ENCODE measurements around the gene CPXM1.
"Not testable (repeated sequence)": the region's sequence is repeated elsewhere in the genome, so short reads cannot be mapped to it uniquely, and the experiment has no call there.

CPXM1 gene

DNA sequence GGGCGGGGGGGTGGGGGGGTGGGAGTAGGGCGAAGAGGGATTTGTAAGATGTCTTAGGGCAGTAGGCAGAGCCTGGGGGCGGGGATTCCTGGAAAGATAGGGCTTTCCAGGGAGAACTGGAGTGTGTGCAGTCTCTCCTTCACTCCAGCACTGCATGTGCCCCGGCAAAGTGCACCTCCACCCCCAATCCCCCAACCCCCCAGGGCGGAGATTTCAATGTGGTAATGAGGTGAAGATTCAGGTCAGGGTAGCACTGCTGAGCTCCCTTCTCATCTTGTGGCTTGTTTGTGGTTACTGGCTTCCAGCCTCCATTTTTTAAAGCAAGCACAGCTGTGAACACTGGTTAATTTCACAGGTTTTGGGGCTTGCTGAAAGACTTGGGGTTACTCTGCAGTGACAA, 21.6 kb upstream of the CPXM1 start:
- no peak for FAIRE-seq
- no peak for DNase-seq (ENCODE audit: low spot score)

DNA sequence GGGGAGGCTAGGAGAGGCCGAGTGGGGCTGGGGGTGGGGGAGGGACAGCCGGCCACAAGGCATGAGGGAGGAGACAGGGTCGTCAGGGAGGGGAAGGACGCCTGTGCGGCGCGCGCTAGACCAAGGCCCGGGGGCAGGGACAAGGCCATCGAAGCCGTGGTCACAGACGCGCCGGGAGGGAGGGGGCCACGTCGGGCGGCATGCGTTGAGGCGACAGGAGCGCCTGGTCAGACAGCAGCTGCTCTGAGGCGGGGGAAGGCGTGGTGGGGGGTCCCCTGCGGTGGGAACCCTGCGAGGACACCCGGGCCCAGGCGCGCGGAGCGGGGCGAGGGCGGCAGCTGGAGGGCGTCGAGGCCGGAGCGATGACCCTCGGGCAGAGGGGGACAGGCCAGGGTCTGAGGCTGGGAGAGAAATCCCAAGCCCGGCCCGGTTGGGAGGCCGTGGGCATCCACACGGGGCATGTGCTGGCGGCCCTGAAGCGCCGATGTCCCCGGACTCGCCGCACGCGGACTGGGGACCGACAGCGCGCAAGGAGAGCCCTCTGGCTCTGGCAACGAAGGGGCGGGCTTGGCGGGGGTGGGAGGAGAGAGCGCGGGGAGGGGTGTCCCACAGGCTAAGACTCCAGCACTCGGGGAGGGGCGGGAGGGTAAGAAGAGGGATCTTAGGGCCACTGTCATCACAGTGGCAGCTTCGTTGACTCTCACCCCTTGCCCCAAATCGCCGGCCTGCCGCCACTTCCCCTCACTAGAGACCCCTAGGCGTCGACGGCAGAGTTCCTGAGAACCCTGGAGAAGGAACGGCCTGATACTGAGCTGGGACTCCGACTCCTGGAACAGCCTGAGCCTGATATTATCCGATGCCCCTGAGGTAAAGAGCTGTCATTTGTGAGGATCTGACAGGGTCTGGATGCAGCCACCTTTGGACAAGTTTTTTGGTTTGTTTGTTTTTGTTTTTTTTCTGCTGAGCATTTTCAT, 20.8 kb upstream of the CPXM1 start:
- no peak for FAIRE-seq
- DNase-seq (ENCODE audit: low spot score), result no peak

DNA sequence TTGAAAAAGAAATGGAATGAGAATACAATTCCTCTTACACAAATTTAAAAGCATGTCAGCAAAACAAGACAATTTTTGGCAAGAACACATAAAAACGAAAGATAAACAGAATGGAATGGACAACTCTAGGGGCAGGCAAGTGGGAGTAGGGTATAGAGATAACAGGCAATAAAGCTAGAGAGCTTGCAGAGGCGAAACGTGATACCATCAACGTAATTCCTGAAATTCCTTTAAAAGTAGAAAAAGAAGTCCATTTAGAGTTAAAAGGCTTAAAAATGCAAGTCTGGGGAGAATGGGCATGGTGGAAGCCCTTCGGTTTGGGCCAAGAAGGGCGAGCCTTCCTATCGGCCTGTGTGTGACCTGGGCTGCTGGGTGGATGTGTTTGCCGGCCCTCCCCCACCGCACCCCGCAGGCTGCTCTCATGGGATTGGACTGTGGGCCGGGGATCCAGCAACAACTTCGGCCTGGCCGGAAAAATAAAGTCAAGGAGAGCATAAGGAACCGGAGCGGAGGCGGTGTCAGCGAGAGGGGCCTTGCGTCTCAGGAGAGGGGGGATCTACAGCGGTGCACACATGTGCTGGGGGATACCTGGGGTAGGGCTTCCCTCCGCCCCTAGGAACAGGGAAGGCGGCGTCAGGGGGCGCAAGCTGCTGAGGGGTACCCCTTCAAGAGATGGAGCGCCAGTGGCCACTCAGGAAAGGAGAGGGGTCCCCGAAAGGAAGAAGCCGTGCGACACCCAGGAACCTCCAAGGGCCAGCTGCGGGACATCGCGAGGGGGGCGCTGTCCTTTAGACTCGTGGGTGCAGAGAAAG, 19.9 kb upstream of the CPXM1 start:
- FAIRE-seq (no peak), DNase-seq (ENCODE audit: low spot score) (no peak)

DNA sequence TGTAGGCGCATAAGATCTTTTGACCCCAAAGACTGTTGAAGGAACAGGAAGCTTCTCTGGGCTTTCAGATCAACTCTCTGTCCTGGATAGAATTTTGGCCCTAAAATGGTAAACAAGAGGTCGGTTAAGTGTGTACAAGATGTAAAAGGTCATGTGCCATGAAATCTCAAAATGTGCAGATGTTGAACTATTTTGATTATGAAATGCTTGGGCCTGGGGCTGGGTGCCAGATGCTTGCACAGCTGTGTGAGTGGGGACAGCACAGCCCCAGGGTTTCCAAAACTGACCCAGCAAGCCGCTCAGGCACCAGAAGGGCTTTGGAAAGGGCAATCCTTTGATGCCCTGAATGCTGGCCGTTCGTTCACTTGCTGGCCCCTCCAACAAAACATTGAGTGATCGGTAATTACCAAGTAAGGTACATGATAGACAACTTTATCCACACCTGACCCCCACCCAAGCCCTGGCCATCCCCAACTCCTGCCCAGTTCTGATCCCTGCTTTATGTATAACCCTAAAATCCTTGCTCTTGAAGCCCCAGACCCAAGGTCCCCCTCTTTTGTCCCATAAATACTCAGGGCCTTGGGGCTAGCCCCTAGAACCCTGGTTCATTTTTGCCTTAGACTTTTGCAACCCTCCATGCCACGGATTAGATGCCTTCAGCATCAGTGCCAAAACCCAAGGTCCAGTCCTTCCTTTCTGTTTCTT, 17.6 kb upstream of the CPXM1 start:
- no peak for DNase-seq (ENCODE audit: low spot score)
- no peak for FAIRE-seq

DNA sequence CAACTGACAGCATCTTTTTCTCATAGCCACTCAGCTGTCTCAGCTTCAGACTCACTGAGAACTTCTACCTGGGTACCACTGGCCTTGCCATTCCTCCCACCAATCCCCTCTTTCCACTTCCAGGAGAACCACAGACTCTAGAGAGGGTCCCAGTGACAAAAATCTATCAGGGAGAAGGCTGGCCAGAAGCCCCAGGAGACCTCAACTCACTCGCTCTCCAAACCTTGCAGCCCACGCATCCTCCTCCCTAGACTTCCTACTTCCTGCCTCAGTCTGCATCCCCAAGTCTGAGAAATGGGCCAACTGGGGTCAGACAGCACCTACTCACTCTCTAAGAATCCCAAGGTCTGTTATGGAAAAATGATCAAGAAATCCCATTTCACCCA, 16.9 kb upstream of the CPXM1 start:
- DNase-seq (ENCODE audit: low spot score) (no peak), FAIRE-seq (no peak)

DNA sequence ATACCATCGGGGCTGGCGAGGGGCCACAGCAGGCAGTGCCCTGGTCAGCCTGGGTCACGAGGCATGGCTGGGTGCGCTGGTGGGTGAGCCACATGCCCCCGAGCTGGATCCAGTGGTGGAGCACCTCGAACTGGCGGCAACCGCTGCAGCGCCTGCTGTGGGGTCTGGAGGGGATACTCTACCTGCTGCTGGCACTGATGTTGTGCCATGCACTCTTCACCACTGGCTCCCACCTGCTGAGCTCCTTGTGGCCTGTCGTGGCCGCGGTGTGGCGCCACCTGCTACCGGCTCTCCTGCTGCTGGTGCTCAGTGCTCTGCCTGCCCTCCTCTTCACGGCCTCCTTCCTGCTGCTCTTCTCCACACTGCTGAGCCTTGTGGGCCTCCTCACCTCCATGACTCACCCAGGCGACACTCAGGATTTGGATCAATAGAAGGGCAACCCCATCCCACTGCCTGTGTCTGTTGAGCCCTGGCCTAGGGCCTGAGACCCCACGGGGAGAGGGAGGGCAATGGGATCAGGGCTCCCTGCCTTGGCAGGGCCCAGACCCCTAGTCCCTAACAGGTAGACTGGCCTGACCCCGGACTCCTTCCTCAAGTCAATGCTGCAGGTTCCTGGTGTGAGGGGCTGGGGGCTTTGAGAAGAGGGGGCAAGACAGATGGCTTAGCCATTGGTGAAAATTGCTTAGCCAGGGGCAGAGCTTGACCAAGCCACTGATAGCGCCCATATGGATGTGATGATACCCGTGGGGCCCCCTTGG, 16.3 kb upstream of the CPXM1 start:
- no peak for FAIRE-seq

DNA sequence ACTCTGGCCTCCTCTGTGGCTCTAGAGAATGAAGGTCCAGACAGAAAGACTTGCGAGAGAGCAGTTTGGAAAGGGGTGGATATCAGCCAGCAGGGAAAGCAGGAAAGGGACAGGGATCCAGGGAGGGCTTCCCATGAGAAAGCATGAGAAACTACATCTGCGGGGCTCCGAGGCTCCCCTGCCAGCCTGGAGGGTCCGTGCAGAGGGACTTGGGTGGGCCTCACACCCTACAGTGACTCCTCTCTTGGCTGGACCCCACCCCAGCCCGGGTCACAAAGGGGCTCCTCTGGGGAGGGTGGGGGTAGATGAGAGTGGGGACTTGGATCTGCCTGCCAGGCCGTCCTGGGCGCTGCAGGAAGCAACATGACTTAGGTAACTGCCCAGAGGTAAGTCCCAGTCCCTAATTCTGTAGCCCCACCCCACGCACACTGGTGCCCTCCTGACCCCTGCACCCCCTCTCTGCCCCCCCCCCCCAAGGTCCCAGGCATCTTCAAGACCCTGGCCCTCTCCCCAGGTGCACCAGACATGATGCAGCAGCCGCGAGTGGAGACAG, 15.7 kb upstream of the CPXM1 start, which contains the start of gene TMEM239:
TSS of gene TMEM239 (plus strand) at position 335 of the 553 bp plus-strand sequence. CDS start at position 526, 191 bp downstream.
- DNase-seq (ENCODE audit: low spot score) (no peak), FAIRE-seq (no peak)

More for the DNA sequence above, 16.3 kb upstream of the CPXM1 start:
- DNase-seq (ENCODE audit: low spot score), result no peak

DNA sequence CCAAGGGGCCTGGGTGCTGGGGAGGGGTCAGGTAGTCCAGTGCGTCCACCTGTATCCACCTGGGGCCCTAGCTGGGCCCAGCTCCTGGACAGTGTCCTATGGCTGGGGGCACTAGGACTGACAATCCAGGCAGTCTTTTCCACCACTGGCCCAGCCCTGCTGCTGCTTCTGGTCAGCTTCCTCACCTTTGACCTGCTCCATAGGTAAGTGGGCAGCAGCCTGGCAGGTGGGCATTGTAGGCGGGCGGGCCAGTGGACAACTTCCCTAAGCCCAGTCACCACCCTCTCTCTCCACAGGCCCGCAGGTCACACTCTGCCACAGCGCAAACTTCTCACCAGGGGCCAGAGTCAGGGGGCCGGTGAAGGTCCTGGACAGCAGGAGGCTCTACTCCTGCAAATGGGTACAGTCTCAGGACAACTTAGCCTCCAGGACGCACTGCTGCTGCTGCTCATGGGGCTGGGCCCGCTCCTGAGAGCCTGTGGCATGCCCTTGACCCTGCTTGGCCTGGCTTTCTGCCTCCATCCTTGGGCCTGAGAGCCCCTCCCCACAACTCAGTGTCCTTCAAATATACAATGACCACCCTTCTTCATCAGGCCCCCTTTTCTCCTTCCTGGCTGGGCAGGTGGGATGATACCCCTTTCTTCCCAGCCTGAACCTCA, 14.9 kb upstream of the CPXM1 start:
- FAIRE-seq, result no peak

DNA sequence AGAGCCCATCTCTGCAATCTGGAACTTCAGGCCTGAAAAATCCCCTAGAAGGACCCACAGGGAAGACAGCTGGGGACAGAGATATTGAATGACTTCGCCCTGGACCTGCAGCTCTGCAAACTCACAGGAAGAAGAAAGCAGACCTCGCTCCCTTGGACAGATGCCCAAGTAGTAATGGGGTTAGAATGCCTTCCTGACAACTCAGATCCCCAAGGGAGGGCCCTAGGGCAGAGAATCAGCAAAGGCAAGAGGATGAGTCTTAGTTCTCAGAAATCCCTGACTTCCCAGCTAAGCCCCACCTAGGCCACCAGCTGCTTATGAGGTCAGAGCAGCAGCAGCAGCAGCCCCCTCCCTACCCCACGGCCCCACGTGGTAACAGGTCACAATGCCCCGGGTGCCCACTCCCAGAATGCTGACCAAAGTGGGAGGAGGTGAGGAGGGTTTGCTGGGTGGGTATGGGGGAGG, 14.2 kb upstream of the CPXM1 start, which contains the start of gene C20orf141:
TSS of gene C20orf141 (plus strand) at position 401 of the 465 bp plus-strand sequence. CDS start 198 bp downstream, outside the sequence.
- peak; percentile 73 for DNase-seq (ENCODE audit: low spot score)

More for the DNA sequence above, 14.9 kb upstream of the CPXM1 start:
- no peak for DNase-seq (ENCODE audit: low spot score)

DNA sequence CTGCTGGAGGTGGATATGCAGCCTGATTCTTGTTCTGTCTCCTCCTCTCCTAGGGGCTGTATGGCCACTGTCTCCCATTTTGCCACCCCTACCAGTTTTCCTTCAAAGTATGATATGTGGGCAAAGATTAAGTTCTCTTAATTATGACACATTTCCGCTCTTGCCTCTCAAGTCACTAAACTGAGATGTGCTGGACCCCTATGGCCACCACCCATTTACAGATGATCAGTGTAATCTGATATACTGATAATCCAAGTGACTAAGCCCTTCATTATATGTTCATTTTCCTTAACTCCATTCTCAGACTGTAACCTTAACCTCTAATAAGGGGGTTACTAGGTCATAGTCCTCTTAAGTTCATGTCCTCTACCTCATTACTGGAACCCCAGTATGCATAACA, 13.6 kb upstream of the CPXM1 start:
- DNase-seq (ENCODE audit: low spot score) (no peak), FAIRE-seq (no peak)

More for the DNA sequence above, 14.2 kb upstream of the CPXM1 start, which contains the start of gene C20orf141:
- FAIRE-seq, result no peak

DNA sequence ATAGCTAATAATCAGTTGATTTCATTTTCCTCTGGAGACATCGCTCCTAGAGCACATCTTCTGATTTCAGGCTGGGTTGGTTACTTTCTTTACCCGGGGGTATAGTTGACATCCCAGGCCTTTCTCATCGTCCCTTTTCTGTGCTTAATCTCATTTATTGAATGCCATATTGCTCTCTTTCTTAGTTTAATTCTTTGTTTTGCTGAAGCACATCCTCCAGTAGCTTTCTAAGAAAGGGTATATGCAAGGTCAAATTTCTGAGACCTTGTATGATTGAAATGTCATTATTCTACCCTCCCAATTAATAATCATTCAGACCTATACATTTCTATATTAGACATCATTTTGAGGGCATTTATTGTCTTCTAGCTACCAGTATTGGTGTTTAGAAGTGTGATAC, 11.8 kb upstream of the CPXM1 start:
- DNase-seq (ENCODE audit: low spot score) (no peak), FAIRE-seq (no peak)

DNA sequence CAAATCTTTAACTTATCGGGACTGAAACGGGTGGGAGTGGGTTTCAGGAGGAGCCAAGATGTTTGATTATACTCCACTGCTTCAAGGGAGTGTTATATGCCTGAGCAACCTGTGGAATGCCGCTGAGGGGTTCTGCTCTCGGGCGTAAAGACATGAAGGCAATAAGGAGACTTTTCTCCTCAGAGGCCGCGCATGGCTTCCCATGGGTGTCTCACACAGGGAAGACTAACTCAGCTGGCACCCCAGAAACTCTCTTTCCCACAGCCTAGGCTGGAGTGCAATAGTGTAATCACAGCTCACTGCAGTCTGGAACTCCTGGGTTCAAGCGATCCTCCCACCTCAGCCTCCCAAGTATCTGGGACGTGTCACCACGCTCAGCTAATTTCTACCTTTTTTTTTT, 9.3 kb upstream of the CPXM1 start:
- FAIRE-seq (no peak), DNase-seq (ENCODE audit: low spot score) (no peak)

DNA sequence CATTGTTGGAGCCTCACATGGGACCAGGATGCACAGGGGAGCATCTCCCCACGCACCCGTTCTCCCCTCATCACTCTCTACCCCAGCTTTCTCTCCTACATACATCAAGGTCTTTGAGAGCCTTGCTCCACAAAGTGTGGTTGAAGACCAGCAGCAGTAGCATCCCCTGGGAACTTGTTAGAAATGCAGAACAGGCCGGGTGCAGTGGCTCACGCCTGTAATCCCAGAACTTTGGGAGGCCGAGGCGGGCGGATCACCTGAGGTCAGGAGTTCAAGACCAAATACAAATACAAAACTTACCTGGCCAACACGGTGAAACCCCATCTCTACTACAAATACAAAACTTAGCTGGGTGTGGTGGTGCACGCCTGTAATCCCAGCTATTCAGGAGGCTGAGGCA, 7.5 kb upstream of the CPXM1 start:
- not testable (repeated sequence) for DNase-seq (ENCODE audit: low spot score); FAIRE-seq

DNA sequence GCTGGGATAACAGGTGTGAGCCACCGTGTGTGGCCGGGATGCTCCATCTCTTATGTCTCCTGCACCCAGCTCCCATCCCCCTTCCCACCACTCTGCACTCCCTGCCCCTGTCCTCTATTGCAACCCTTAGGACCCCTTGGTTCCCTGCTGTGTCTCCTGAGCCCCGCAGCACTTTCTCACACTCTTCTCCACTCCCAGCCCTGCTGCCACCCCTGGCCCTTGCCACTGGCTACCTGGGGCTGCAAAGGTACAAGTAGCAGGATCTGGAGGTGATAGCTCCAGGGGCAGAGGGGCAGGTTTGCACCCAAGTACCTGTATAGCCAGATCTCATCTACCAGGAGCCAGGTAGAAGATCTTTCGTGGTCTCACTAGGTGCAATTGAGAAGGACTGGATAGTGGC, 6.6 kb upstream of the CPXM1 start:
- no peak for DNase-seq (ENCODE audit: low spot score)
- no peak for FAIRE-seq

DNA sequence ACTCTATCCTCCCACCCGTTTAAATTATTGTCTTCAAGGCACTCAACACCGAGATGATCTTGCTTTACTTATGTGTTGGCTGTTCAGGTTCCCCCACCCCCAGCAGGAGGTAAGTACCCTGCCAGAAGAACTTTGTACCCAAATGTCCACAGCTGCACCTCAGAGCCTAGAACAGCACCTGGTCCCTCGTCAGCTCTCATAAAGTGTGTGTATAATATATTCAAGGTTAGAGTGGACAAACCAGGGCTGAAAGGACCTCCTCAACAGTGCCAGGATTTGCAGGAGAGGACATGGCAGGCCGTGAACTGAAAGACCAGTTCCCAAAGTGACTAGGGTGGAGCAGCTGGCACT, 5.9 kb upstream of the CPXM1 start:
- DNase-seq (ENCODE audit: low spot score) (no peak), FAIRE-seq (no peak)

DNA sequence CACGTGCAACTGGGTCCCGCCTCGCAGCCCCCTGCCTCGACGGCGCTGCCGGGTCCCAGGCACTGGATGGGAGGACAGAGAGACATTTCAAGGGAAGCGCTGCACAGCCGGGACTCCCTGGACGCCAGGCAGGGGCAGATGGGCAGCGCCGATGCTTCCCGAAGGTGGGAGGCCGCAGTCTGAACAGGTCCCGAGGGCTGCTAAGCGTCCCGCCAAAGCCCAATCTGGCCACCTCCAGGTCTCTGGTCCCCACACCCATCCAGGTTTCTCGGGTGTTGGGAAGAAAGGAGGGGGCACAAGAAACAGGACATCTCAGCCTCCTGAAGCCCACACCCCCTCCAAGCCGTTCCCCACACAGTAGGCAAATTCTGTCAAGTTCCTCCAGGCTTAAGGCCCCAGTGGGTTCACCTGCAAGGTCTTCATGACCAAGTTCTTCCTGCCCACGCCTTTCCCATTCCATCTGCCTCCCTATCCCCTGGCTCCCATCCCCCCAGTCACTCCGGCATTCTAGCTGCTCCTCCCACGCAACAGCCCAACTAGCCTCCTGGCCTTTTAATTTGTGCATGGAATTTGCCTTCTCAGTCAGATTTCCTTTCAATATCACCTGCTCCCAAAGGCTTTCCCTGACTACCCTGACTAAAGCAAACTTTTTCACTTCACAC, 5.4 kb upstream of the CPXM1 start:
- DNase-seq (ENCODE audit: low spot score) (no peak), FAIRE-seq (no peak)

DNA sequence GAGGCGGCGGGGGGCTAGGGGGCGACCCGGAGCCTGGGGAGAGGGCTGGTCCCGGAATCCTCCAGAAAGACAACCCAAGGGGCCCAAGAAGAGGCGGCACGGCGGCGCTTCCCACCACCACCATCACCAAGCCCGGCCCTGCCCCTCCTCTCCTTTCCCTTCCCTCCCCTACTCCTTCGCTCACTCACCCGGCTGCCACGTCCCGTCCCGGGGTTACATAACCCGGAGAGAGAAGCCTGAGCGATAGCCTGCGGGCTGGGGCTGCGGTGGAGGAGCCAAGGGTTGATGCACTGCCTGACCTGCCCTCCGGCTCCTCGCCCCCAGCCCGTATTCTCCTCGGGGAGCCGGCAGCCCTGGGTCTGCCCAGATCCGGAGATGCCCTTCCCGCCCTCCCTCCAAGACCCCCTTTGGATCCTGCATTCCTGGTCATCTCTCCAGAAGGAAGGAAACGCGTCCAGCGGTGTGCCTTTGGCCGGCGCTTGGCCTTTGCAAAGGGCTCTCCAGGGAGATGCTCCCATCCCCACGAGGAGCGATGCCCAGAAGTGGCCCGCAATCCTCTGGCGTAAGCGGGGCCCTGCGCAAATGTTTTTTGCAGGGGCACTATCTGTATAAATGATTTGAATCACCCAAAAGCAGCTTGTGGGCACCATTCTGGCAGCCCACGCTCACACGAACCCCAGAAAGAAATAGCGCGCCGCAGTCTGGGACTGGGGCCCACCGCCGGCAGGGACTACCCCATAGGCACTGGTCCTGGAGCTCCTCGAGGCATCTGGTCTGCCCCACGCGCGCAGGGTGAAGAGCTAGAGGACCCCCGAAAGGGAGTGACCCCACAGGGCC, 4.6 kb upstream of the CPXM1 start:
- DNase-seq (ENCODE audit: low spot score), result no peak
- FAIRE-seq, result no peak
